HEK293 (cell line): ENCODE results near the gene BCL2A1.

Experiments
- CTCF ChIA-PET: fragments of 350-600 bp; formaldehyde crosslinking; extraction: SDS; loops from one replicate; lab custom pipeline; 2021; ENCODE audit warnings: antibody characterized with exemption; lab: Yijun Ruan, JAX
- POLR2A ChIA-PET: fragments of 300-600 bp; formaldehyde crosslinking; extraction: SDS; loops from one replicate; lab custom pipeline; 2020; ENCODE audit warnings: antibody characterized with exemption, inconsistent platforms; lab: Yijun Ruan, JAX
- H3K27ac ChIP-seq: fragments of 200-500 bp; sonication (Bioruptor generic); 2 replicates; pipeline ENCODE4 v1.5.1; 2014; ENCODE audit warnings: low read depth, low read length, control low read depth, inconsistent platforms; ENCODE audit errors: extremely low read depth
- H3K36me3 ChIP-seq, 2 experiments: fragments of 200-500 bp in 1 of 2; sonication (Bioruptor generic) in 1 of 2; 1 replicate in 1 of 2; 2 replicates in 1 of 2; pipeline ENCODE4 v1.5.1; 2014 to 2017; ENCODE audit warnings: inconsistent platforms in 2 of 2, low read length in 2 of 2; ENCODE audit not compliant: control insufficient read depth in 2 of 2, insufficient read depth in 1 of 2
- H3K4me1 ChIP-seq: fragments of 200-500 bp; sonication (Bioruptor generic); 2 replicates; pipeline ENCODE4 v1.5.1; 2014; ENCODE audit warnings: mild to moderate bottlenecking, low read length, inconsistent platforms; ENCODE audit not compliant: control insufficient read depth, insufficient read depth
- H3K4me3 ChIP-seq: 2 replicates; pipeline ENCODE4 v1.5.1; 2011; ENCODE audit warnings: low read depth, mild to moderate bottlenecking, control low read depth, low read length, moderate library complexity
- H3K9me3 ChIP-seq: fragments of 200-500 bp; sonication (Bioruptor generic); 2 replicates; pipeline ENCODE4 v1.5.1; 2014; ENCODE audit warnings: low read depth, low read length, inconsistent platforms; ENCODE audit not compliant: control insufficient read depth, insufficient read depth
- AEBP2 ChIP-seq: fragments of 450-650 bp; formaldehyde crosslinking; IDR thresholded peaks from 2 replicates; pipeline ENCODE4 v1.5.1; 2016; ENCODE audit warnings: missing biosample characterization, missing genetic modification characterization, borderline replicate concordance
- MZF1 ChIP-seq: fragments of 450-650 bp; formaldehyde crosslinking; IDR thresholded peaks from 2 replicates; pipeline ENCODE4 v1.5.1; 2017; ENCODE audit warnings: missing biosample characterization, missing genetic modification characterization, borderline replicate concordance
- PRDM6 ChIP-seq: fragments of 450-650 bp; formaldehyde crosslinking; IDR thresholded peaks from 2 replicates; pipeline ENCODE4 v1.5.1; 2017; ENCODE audit warnings: missing biosample characterization, missing genetic modification characterization
- REPIN1 ChIP-seq: fragments of 450-650 bp; formaldehyde crosslinking; IDR thresholded peaks from 2 replicates; pipeline ENCODE4 v1.5.1; 2017; ENCODE audit warnings: missing biosample characterization, missing genetic modification characterization, low read depth
- SETDB1 ChIP-seq: IDR thresholded peaks from one replicate; pipeline ENCODE4 v1.6.1; 2017; ENCODE audit warnings: mild to moderate bottlenecking, low read length, moderate library complexity, mixed read lengths; ENCODE audit not compliant: insufficient read length
- ZBTB11 ChIP-seq: fragments of 450-650 bp; formaldehyde crosslinking; conservative IDR thresholded peaks from 2 replicates; pipeline ENCODE4 v1.5.1; 2016; ENCODE audit warnings: low read depth, missing biosample characterization, missing genetic modification characterization
- ZFP37 ChIP-seq: fragments of 450-650 bp; formaldehyde crosslinking; IDR thresholded peaks from 2 replicates; pipeline ENCODE4 v1.5.1; 2016; ENCODE audit warnings: missing biosample characterization, missing genetic modification characterization
- ZNF155 ChIP-seq: fragments of 450-650 bp; formaldehyde crosslinking; IDR thresholded peaks from 2 replicates; pipeline ENCODE4 v1.5.1; 2016; ENCODE audit warnings: missing biosample characterization, missing genetic modification characterization
- ZNF19 ChIP-seq: fragments of 450-650 bp; formaldehyde crosslinking; IDR thresholded peaks from 2 replicates; pipeline ENCODE4; 2016; ENCODE audit warnings: missing biosample characterization, missing genetic modification characterization, low read depth
- ZNF23 ChIP-seq: fragments of 450-650 bp; formaldehyde crosslinking; IDR thresholded peaks from 2 replicates; pipeline ENCODE4 v1.5.1; 2016; ENCODE audit warnings: missing biosample characterization, missing genetic modification characterization, borderline replicate concordance
- ZNF302 ChIP-seq: fragments of 450-650 bp; formaldehyde crosslinking; IDR thresholded peaks from 2 replicates; pipeline ENCODE4 v1.5.1; 2016; ENCODE audit warnings: missing biosample characterization, missing genetic modification characterization, low read depth
- ZNF473 ChIP-seq: fragments of 450-650 bp; formaldehyde crosslinking; IDR thresholded peaks from 2 replicates; pipeline ENCODE4 v1.5.1; 2017; ENCODE audit warnings: missing biosample characterization, missing genetic modification characterization
- ZNF529 ChIP-seq: fragments of 450-650 bp; formaldehyde crosslinking; IDR thresholded peaks from 2 replicates; pipeline ENCODE4 v1.5.1; 2017; ENCODE audit warnings: missing genetic modification characterization, missing biosample characterization; ENCODE audit not compliant: insufficient replicate concordance
- ZNF555 ChIP-seq: fragments of 450-650 bp; formaldehyde crosslinking; conservative IDR thresholded peaks from 2 replicates; pipeline ENCODE4 v1.5.1; 2017; ENCODE audit warnings: missing biosample characterization, mild to moderate bottlenecking, missing genetic modification characterization, inconsistent platforms
- ZNF571 ChIP-seq: fragments of 450-650 bp; formaldehyde crosslinking; IDR thresholded peaks from 2 replicates; pipeline ENCODE4 v1.5.0; 2017; ENCODE audit warnings: missing biosample characterization, missing genetic modification characterization
- ZNF621 ChIP-seq: fragments of 450-650 bp; formaldehyde crosslinking; IDR thresholded peaks from 2 replicates; pipeline ENCODE4 v1.5.1; 2017; ENCODE audit warnings: missing biosample characterization, missing genetic modification characterization
- ZNF704 ChIP-seq: fragments of 450-650 bp; formaldehyde crosslinking; IDR thresholded peaks from 2 replicates; pipeline ENCODE4 v1.5.1; 2016; ENCODE audit warnings: missing biosample characterization, missing genetic modification characterization
- ZNF707 ChIP-seq: fragments of 450-650 bp; formaldehyde crosslinking; IDR thresholded peaks from 2 replicates; pipeline ENCODE4 v1.5.1; 2016; ENCODE audit warnings: missing biosample characterization, missing genetic modification characterization
- ZNF747 ChIP-seq: fragments of 450-650 bp; formaldehyde crosslinking; IDR thresholded peaks from 2 replicates; pipeline ENCODE4 v1.5.1; 2016; ENCODE audit warnings: missing biosample characterization, missing genetic modification characterization
- ZNF837 ChIP-seq: fragments of 450-650 bp; formaldehyde crosslinking; IDR thresholded peaks from 2 replicates; pipeline ENCODE4 v1.5.1; 2016; ENCODE audit warnings: missing biosample characterization, missing genetic modification characterization

Gene BCL2A1

GRCh38 chr15:79957741-79958140 lies 13.3 kb downstream of the BCL2A1 start (continued):
- TF ChIP-seq AEBP2 (tag by site-specific recombination) (no peak), ZNF19 (tag by site-specific recombination) (no peak), ZNF747 (tag by site-specific recombination) (no peak), PRDM6 (tag by site-specific recombination) (no peak), ZFP37 (no peak), ZNF571 (tag by site-specific recombination) (no peak)

- H3K4me1 ChIP-seq: no peaks in the 10 kb centered on the region
- no peak overlapping the region for H3K27ac ChIP-seq
- H3K4me3 ChIP-seq: no peak overlapping the region
- H3K36me3 ChIP-seq: no peaks in the 10 kb centered on the region
- ChIA-PET CTCF (interaction anchor here (0.6 to 1.3 kb wide), 4 partner anchors 11 to 195 kb away, joined by 3 read pairs; no protein-coding TSS in a partner anchor), POLR2A (no interaction called here)
- no peak for TF ChIP-seq MZF1 (tag by site-specific recombination)
- no peak for TF ChIP-seq ZNF302 (tag by site-specific recombination)
- TF ChIP-seq ZNF529: no peak
- TF ChIP-seq ZNF621: no peak
- no peak for TF ChIP-seq ZNF473
- no peak for TF ChIP-seq REPIN1 (tag by site-specific recombination)
- TF ChIP-seq ZNF707 (tag by site-specific recombination): no peak
- TF ChIP-seq ZBTB11: no peak
- no peak for TF ChIP-seq SETDB1
- no peak for TF ChIP-seq ZNF155 (tag by site-specific recombination)
- no peak for TF ChIP-seq ZNF555 (tag by site-specific recombination)
- TF ChIP-seq ZNF23 (tag by site-specific recombination): no peak
- no peak for TF ChIP-seq ZNF704 (tag by site-specific recombination)
- no peak for TF ChIP-seq ZNF837 (tag by site-specific recombination)
- no peaks in the 10 kb centered on the region for H3K9me3 ChIP-seq
Observed at GRCh38 chr15:79956354-79956939, 14.5 kb downstream of the BCL2A1 start.
